Stimulated activated CD4-positive, alpha-beta T cell treated with anti-CD3 and anti-CD28 coated beads, Interleukin-1b, Interleukin-23, amount 100 ng/mL, for 24 hours (primary cell): ENCODE data around the gene ALOXE3.
"Not testable (repeated sequence)": the region's sequence is repeated elsewhere in the genome, so short reads cannot be mapped to it uniquely, and the experiment has no call there.

Source experiments
- DNase-seq, 4 experiments: peaks; one replicate each; pipeline ENCODE4 v3.0.0-alpha.2; 2020; ENCODE audit warnings: low read depth in 4 of 4, low spot score in 1 of 4

The ALOXE3 gene

GRCh38 chr17:8122924-8123694 lies 4.8 kb upstream of the ALOXE3 start:
- DNase-seq = peak in 2 of 4 experiments; percentile 27 to 30

- DNase-seq = peak in 1 of 4 experiments; percentile 21
Measured at GRCh38 chr17:8122422-8122923, 4.2 kb upstream of the ALOXE3 start.

GRCh38 chr17:8121681-8122421 lies 3.5 kb upstream of the ALOXE3 start:
- DNase-seq = peak in 3 of 4 experiments; percentile 15 to 64 (median 22)

- no peak for DNase-seq
Measured at GRCh38 chr17:8121407-8121680, 3.0 kb upstream of the ALOXE3 start.

GRCh38 chr17:8120520-8121406 lies 2.4 kb upstream of the ALOXE3 start:
- peak in 3 of 4 experiments; percentile 69 to 83 (median 75) for DNase-seq

- DNase-seq = peak; percentile 69 to 93 (median 86)
Measured at GRCh38 chr17:8119581-8120519, 1.5 kb upstream of the ALOXE3 start.

GRCh38 chr17:8118769-8119580 lies 661 bp upstream of the ALOXE3 start:
- DNase-seq = peak in 3 of 4 experiments; percentile 68 to 82 (median 75)

GRCh38 chr17:8117367-8117979 lies 841 bp downstream of the ALOXE3 start:
- no peak for DNase-seq

GRCh38 chr17:8116776-8117175 lies 1.5 kb downstream of the ALOXE3 start:
- no peak for DNase-seq

GRCh38 chr17:8110907-8111306 lies 7.4 kb downstream of the ALOXE3 start:
- DNase-seq = no peak

- DNase-seq = no peak
Measured at GRCh38 chr17:8110456-8110804, 7.9 kb downstream of the ALOXE3 start.

GRCh38 chr17:8109661-8110455 lies 8.5 kb downstream of the ALOXE3 start:
- DNase-seq = peak in 3 of 4 experiments; percentile 59 to 74 (median 61)

GRCh38 chr17:8108972-8109660 lies 9.2 kb downstream of the ALOXE3 start:
- no peak for DNase-seq

GRCh38 chr17:8106980-8107379 lies 11.3 kb downstream of the ALOXE3 start:
- DNase-seq = not testable (repeated sequence)

GRCh38 chr17:8105957-8106398 lies 12.3 kb downstream of the ALOXE3 start:
- no peak for DNase-seq

GRCh38 chr17:8104911-8105310 lies 13.4 kb downstream of the ALOXE3 start:
- no peak for DNase-seq

GRCh38 chr17:8103549-8103948 lies 14.8 kb downstream of the ALOXE3 start:
- no peak for DNase-seq

GRCh38 chr17:8101721-8102120 lies 16.6 kb downstream of the ALOXE3 start:
- no peak for DNase-seq
